Psoas muscle (tissue), 8 donors: ENCODE measurements around the gene CA10. TPM values are rescaled to one million over a fixed set of nuclear protein-coding genes. Genes with fewer than 3 reads are reported as not detected.

Source experiments
- ATAC-seq, 4 donors: fragments of 200-7000 bp; cut with Tn5 transposase; one replicate each; pipeline ENCODE4 v1.9.1; 2020; ENCODE audit warnings: moderate library complexity in 3 of 4, mild to moderate bottlenecking in 2 of 4
- DNase-seq, 2 donors: peaks; one replicate each; pipeline ENCODE4 v3.0.0-alpha.2; 2020
- H3K27ac ChIP-seq: fragments of 200-600 bp; one replicate; pipeline ENCODE4 v1.8.0; 2022
- H3K27me3 ChIP-seq, 3 donors: fragments of 200-600 bp in 1 of 3; one replicate each; pipeline versions ENCODE4 v1.6.1 to v1.8.0; 2013 to 2022; ENCODE audit warnings: low read length in 2 of 3, mild to moderate bottlenecking in 2 of 3, moderate library complexity in 1 of 3; ENCODE audit not compliant: insufficient read depth in 3 of 3
- H3K36me3 ChIP-seq, 2 donors: fragments of 200-600 bp in 1 of 2; one replicate each; pipeline versions ENCODE4 v1.6.1 to v1.8.0; 2013 to 2022; ENCODE audit warnings: low read depth in 1 of 2, mild to moderate bottlenecking in 1 of 2, moderate library complexity in 1 of 2; ENCODE audit not compliant: insufficient read depth in 1 of 2
- H3K4me1 ChIP-seq: fragments of 200-600 bp; one replicate; pipeline ENCODE4 v1.8.0; 2022
- H3K4me3 ChIP-seq: fragments of 200-600 bp; one replicate; pipeline ENCODE4 v1.8.0; 2022; ENCODE audit warnings: mild to moderate bottlenecking
- H3K9me3 ChIP-seq: fragments of 200-600 bp; one replicate; pipeline ENCODE4 v1.8.0; 2022
- CTCF ChIP-seq: fragments of 200-600 bp; IDR thresholded peaks from one replicate; pipeline ENCODE4 v1.8.0; 2022; ENCODE audit warnings: antibody characterized with exemption
- WGBS, 3 donors: extraction: QIAGEN DNeasy Blood & Tissue Kit; methylation state at CpG; one replicate each; pipeline versions ENCODE4 v1.1.6 to v1.1.7; 2013; 5-methylcytosine and 5-hydroxymethylcytosine counted together
- intact Hi-C, 2 donors: fragments of 100-400 bp; cut with DNase I; formaldehyde crosslinking; loops; one replicate each; pipeline versions ENCODE4 v1.11.0 to v1.14.2; 2022
- polyA plus RNA-seq, 3 donors: library from polyadenylated mRNA; stranded (reverse); fragments of 200-250 nt; gene quantifications; one replicate each; pipeline ENCODE4 v1.2.3, GENCODE V29; 2013
- total RNA-seq, 4 donors: library from RNA; stranded (reverse); fragmentation: NEBNext Ultra II Directional in 2 of 4; extraction: Animal tissue kit (Norgen Biotek cat#: 25700) in 2 of 4; gene quantifications; one replicate each; pipeline versions ENCODE4 v1.2.1 to v1.2.4, GENCODE V29; 2021 to 2023
- donor health status: healthy with polysubstance abuse.
- donor health status: DM: no; HTN: no; CAD: no; lungs with moderate emphysema.
- donor health status: Bipolar disorder and iron deficiency.
- donor health status: healthy.
- donor health status: DM: yes; HTN: yes; CAD: no.
- donor health status: DM: no; HTN: no; CAD: no.
- donor health status: DM: no; HTN: no; CAD: no.
- donor health status: DM: yes; HTN: yes; CAD: no.

CA10 gene
- total and polyA plus RNA-seq, 7 donors, result 0.03 to 0.04 TPM; not detected in 5

GRCh38 chr17:52035336-52035915 lies 123.1 kb downstream of the CA10 start:
- DNase-seq, result no peak
- Histone ChIP-seq H3K27ac (no peak overlapping the region), H3K9me3 (no peaks in the 10 kb centered on the region)

GRCh38 chr17:52032454-52032853 lies 126.1 kb downstream of the CA10 start:
- no peak for DNase-seq
- Histone ChIP-seq H3K27ac (no peak overlapping the region), H3K4me1 (no peaks in the 10 kb centered on the region), H3K9me3 (no peaks in the 10 kb centered on the region), H3K27me3 (no peaks in the 10 kb centered on the region), H3K4me3 (no peak overlapping the region), H3K36me3 (no peaks in the 10 kb centered on the region)
- no peak for ATAC-seq
- WGBS, 3 donors, result 58 to 63% (median 60%) methylated on average over 3 of the region's 3 CpGs
- intact Hi-C loops, result no loop called here
- TF ChIP-seq CTCF, result no peak

More at GRCh38 chr17:52035336-52035915, 123.1 kb downstream of the CA10 start:
- no peaks in the 10 kb centered on the region for H3K27me3 ChIP-seq
- ATAC-seq, result no peak
- intact Hi-C loops, result no loop called here
- 55 to 63% (median 63%) methylated on average over 6 of the region's 6 CpGs for WGBS, 3 donors
- H3K4me1 ChIP-seq, result no peaks in the 10 kb centered on the region
- no peaks in the 10 kb centered on the region for H3K36me3 ChIP-seq
- no peak for TF ChIP-seq CTCF
- no peak overlapping the region for H3K4me3 ChIP-seq

- H3K27me3 ChIP-seq, result no peaks in the 10 kb centered on the region
- no peak for TF ChIP-seq CTCF
- DNase-seq (no peak), ATAC-seq (no peak)
- WGBS, 3 donors, result 66 to 75% (median 68%) methylated on average over 3 of the region's 3 CpGs
- intact Hi-C loops, result no loop called here
- H3K27ac ChIP-seq, result no peak overlapping the region
- no peak overlapping the region for H3K4me3 ChIP-seq
- H3K9me3 ChIP-seq, result no peaks in the 10 kb centered on the region
- H3K4me1 ChIP-seq, result no peaks in the 10 kb centered on the region
- H3K36me3 ChIP-seq, result no peaks in the 10 kb centered on the region
Observed at GRCh38 chr17:52030052-52030451, 128.5 kb downstream of the CA10 start.

- ATAC-seq, result no peak
- intact Hi-C loops, result no loop called here
- H3K27me3 ChIP-seq, result no peaks in the 10 kb centered on the region
- no peaks in the 10 kb centered on the region for H3K4me1 ChIP-seq
- H3K4me3 ChIP-seq, result no peak overlapping the region
- DNase-seq, result no peak
- H3K9me3 ChIP-seq, result no peaks in the 10 kb centered on the region
- H3K36me3 ChIP-seq, result no peaks in the 10 kb centered on the region
- H3K27ac ChIP-seq, result no peak overlapping the region
- TF ChIP-seq CTCF, result no peak
Observed at GRCh38 chr17:52027620-52028295, 130.8 kb downstream of the CA10 start.

- 75 to 89% (median 85%) methylated on average over 2 of the region's 2 CpGs for WGBS, 3 donors
- ATAC-seq (no peak), DNase-seq (no peak)
- Histone ChIP-seq H3K36me3 (no peaks in the 10 kb centered on the region), H3K4me1 (no peaks in the 10 kb centered on the region), H3K27ac (no peak overlapping the region), H3K27me3 (no peaks in the 10 kb centered on the region), H3K4me3 (no peak overlapping the region), H3K9me3 (no peaks in the 10 kb centered on the region)
- intact Hi-C loops, result no loop called here
- no peak for TF ChIP-seq CTCF
Observed at GRCh38 chr17:52027081-52027480, 131.4 kb downstream of the CA10 start.
